IMR-90 (cell line): ENCODE results near the gene CYP2D6. TPM values are rescaled to one million over a fixed set of nuclear protein-coding genes. Genes with fewer than 3 reads are reported as not detected.

Experiments
- ATAC-seq: fragments of 200-7000 bp; cut with Tn5 transposase; 2 replicates; pipeline ENCODE4 v1.9.1; 2020; ENCODE audit warnings: low read depth, mild to moderate bottlenecking, moderate library complexity
- BruUV-seq: library from RNA; stranded (reverse); fragments of 400-500 nt; replicated peaks from 2 replicates; lab custom pipeline; 2021; lab: Mats Ljungman, UMichigan
- CTCF ChIA-PET: fragments of 300-600 bp; formaldehyde crosslinking; extraction: SDS; loops from one replicate; lab custom pipeline; 2021; ENCODE audit warnings: antibody characterized with exemption; lab: Yijun Ruan, JAX
- POLR2A ChIA-PET: fragments of 300-600 bp; sonication (Branson Sonifier 250); formaldehyde crosslinking; loops from one replicate; lab custom pipeline; 2022; ENCODE audit warnings: antibody characterized with exemption; ENCODE audit not compliant: unreplicated experiment; lab: Charles Lee
- DNase-seq: peaks from one replicate; pipeline ENCODE4 v3.0.0; 2013
- H2AFZ ChIP-seq: replicated peaks from 2 replicates; pipeline ENCODE3; 2013; ENCODE audit warnings: low read length, mild to moderate bottlenecking; ENCODE audit not compliant: poor library complexity
- H2AK5ac ChIP-seq: 2 replicates; pipeline ENCODE4 v1.6.1; 2013; ENCODE audit warnings: low read depth, low read length, inconsistent platforms
- H2AK9ac ChIP-seq: replicated peaks from 2 replicates; pipeline ENCODE3; 2013; ENCODE audit warnings: mild to moderate bottlenecking, low read depth, low read length, moderate library complexity; ENCODE audit not compliant: poor library complexity
- H2BK120ac ChIP-seq: 2 replicates; pipeline ENCODE4 v1.6.1; 2013; ENCODE audit warnings: low read depth, low read length, inconsistent platforms
- H2BK15ac ChIP-seq: 3 replicates; pipeline ENCODE4 v1.6.1; 2013; ENCODE audit warnings: low read depth, low read length, inconsistent platforms
- H2BK20ac ChIP-seq: 2 replicates; pipeline ENCODE4 v1.6.1; 2013; ENCODE audit warnings: low read depth, mild to moderate bottlenecking, inconsistent platforms, low read length, moderate library complexity
- H2BK5ac ChIP-seq: 2 replicates; pipeline ENCODE4 v1.6.1; 2013; ENCODE audit warnings: mild to moderate bottlenecking, low read depth, low read length, inconsistent platforms; ENCODE audit not compliant: poor library complexity, severe bottlenecking
- H3K14ac ChIP-seq: replicated peaks from 2 replicates; pipeline ENCODE4 v1.6.1; 2013; ENCODE audit warnings: low read depth, low read length, inconsistent platforms
- H3K18ac ChIP-seq: 2 replicates; pipeline ENCODE4 v1.6.1; 2013; ENCODE audit warnings: low read depth, low read length, control low read depth
- H3K23ac ChIP-seq: 2 replicates; pipeline ENCODE4 v1.6.1; 2013; ENCODE audit warnings: low read depth, low read length, inconsistent platforms
- H3K27ac ChIP-seq: 2 replicates; pipeline ENCODE4 v1.5.1; 2013; ENCODE audit warnings: mild to moderate bottlenecking, control low read depth, low read length; ENCODE audit not compliant: insufficient read depth
- H3K27me3 ChIP-seq: 2 replicates; pipeline ENCODE4 v1.6.1; 2013; ENCODE audit warnings: low read length; ENCODE audit not compliant: control insufficient read depth, insufficient read depth
- H3K36me3 ChIP-seq: 2 replicates; pipeline ENCODE4 v1.6.1; 2013; ENCODE audit warnings: low read length, mixed read lengths; ENCODE audit not compliant: control insufficient read depth, insufficient read depth
- H3K4ac ChIP-seq: 2 replicates; pipeline ENCODE4 v1.6.1; 2013; ENCODE audit warnings: low read depth, low read length, inconsistent platforms
- H3K4me1 ChIP-seq: 2 replicates; pipeline ENCODE4 v1.6.1; 2013; ENCODE audit warnings: low read length, mixed read lengths; ENCODE audit not compliant: control insufficient read depth, insufficient read depth
- H3K4me2 ChIP-seq: 2 replicates; pipeline ENCODE4 v1.6.1; 2013; ENCODE audit warnings: low read depth, mild to moderate bottlenecking, control low read depth, low read length, moderate library complexity
- H3K4me3 ChIP-seq: 2 replicates; pipeline ENCODE4 v1.5.1; 2013; ENCODE audit warnings: low read depth, mild to moderate bottlenecking, control low read depth, low read length, moderate library complexity; ENCODE audit not compliant: insufficient read depth
- H3K56ac ChIP-seq: 2 replicates; pipeline ENCODE4 v1.6.1; 2013; ENCODE audit warnings: low read length, inconsistent platforms; ENCODE audit not compliant: insufficient read depth; ENCODE audit errors: extremely low read depth
- H3K79me1 ChIP-seq, 2 experiments: 2 replicates each; pipeline ENCODE4 v1.6.1; 2013; ENCODE audit warnings: low read length in 2 of 2, inconsistent platforms in 1 of 2, low read depth in 1 of 2
- H3K9ac ChIP-seq: 2 replicates; pipeline ENCODE4 v1.6.1; 2013; ENCODE audit warnings: low read depth, low read length, control low read depth
- H3K9me1 ChIP-seq: 2 replicates; pipeline ENCODE4 v1.6.1; 2013; ENCODE audit warnings: low read length, inconsistent platforms; ENCODE audit not compliant: insufficient read depth
- H3K9me3 ChIP-seq: 2 replicates; pipeline ENCODE4 v1.6.1; 2013; ENCODE audit warnings: low read length; ENCODE audit not compliant: control insufficient read depth, insufficient read depth
- H4K20me1 ChIP-seq: 2 replicates; pipeline ENCODE4 v1.6.1; 2013; ENCODE audit warnings: low read length, inconsistent platforms; ENCODE audit not compliant: insufficient read depth
- H4K5ac ChIP-seq: 2 replicates; pipeline ENCODE4 v1.6.1; 2013; ENCODE audit warnings: mild to moderate bottlenecking, low read depth, low read length, control low read depth
- H4K8ac ChIP-seq, 2 experiments: 2 replicates each; pipeline ENCODE4 v1.6.1; 2013; ENCODE audit warnings: low read depth in 2 of 2, low read length in 2 of 2, control low read depth in 1 of 2, inconsistent platforms in 1 of 2
- H4K91ac ChIP-seq: 2 replicates; pipeline ENCODE4 v1.6.1; 2013; ENCODE audit warnings: low read depth, low read length, inconsistent platforms; ENCODE audit not compliant: insufficient read depth
- CEBPB ChIP-seq: IDR thresholded peaks from 2 replicates; pipeline ENCODE4 v1.6.1; 2012; ENCODE audit warnings: low read depth, low read length, improper control_type of control experiment
- CHD1 ChIP-seq: IDR thresholded peaks from 2 replicates; pipeline ENCODE4 v1.6.1; 2012; ENCODE audit warnings: low read depth, low read length, improper control_type of control experiment
- ELK1 ChIP-seq: fragments of 150-350 bp; IDR thresholded peaks from 2 replicates; pipeline ENCODE4 v1.6.1; 2016; ENCODE audit warnings: low read depth, mild to moderate bottlenecking, low read length, moderate library complexity, borderline replicate concordance
- FOS ChIP-seq: fragments of 150-350 bp; IDR thresholded peaks from 2 replicates; pipeline ENCODE4 v1.6.1; 2016; ENCODE audit warnings: low read depth, low read length
- MAZ ChIP-seq: IDR thresholded peaks from 2 replicates; pipeline ENCODE4 v1.6.1; 2012; ENCODE audit warnings: low read depth, mild to moderate bottlenecking, low read length, improper control_type of control experiment, moderate library complexity, borderline replicate concordance
- MXI1 ChIP-seq: IDR thresholded peaks from 2 replicates; pipeline ENCODE4 v1.6.1; 2012; ENCODE audit warnings: low read depth, mild to moderate bottlenecking, low read length, moderate library complexity, borderline replicate concordance
- NFE2L2 ChIP-seq: fragments of 150-350 bp; IDR thresholded peaks from 2 replicates; pipeline ENCODE4 v1.6.1; 2016; ENCODE audit warnings: low read depth, mild to moderate bottlenecking, low read length
- POLR2A ChIP-seq: IDR thresholded peaks from 2 replicates; pipeline ENCODE4 v1.6.1; 2012; ENCODE audit warnings: mild to moderate bottlenecking, low read depth, low read length
- RAD21 ChIP-seq: IDR thresholded peaks from 2 replicates; pipeline ENCODE4 v1.6.1; 2012; ENCODE audit warnings: low read length, improper control_type of control experiment
- RCOR1 ChIP-seq: IDR thresholded peaks from 2 replicates; pipeline ENCODE4 v1.6.1; 2012; ENCODE audit warnings: mild to moderate bottlenecking, low read length, improper control_type of control experiment; ENCODE audit not compliant: insufficient replicate concordance
- RFX5 ChIP-seq: IDR thresholded peaks from 2 replicates; pipeline ENCODE4 v1.8.0; 2012; ENCODE audit warnings: low read depth, mild to moderate bottlenecking, low read length, moderate library complexity
- SMC3 ChIP-seq: fragments of 150-350 bp; IDR thresholded peaks from 2 replicates; pipeline ENCODE4 v1.6.1; 2016; ENCODE audit warnings: low read depth, mild to moderate bottlenecking, antibody characterized with exemption, low read length, moderate library complexity
- WGBS, 2 experiments: methylation state at CpG; one replicate each; pipeline versions ENCODE4 v1.1.5 to v1.1.7; 2013; ENCODE audit warnings: missing lambda C conversion rate in 2 of 2; ENCODE audit not compliant: insufficient read length in 1 of 2; ENCODE audit errors: extremely low coverage in 2 of 2; 5-methylcytosine and 5-hydroxymethylcytosine counted together
- dilution Hi-C: fragments of 300-500 bp; cut with HindIII; formaldehyde crosslinking; loops from one replicate; pipeline ENCODE4 v1.14.3; 2018; ENCODE audit warnings: low sequenced_read_pairs; ENCODE audit not compliant: unreplicated experiment
- in situ Hi-C: fragments of 300-500 bp; cut with MboI; formaldehyde crosslinking; loops from 3 replicates; pipeline ENCODE4 v1.14.3; 2019; ENCODE audit warnings: low sequenced_read_pairs, inconsistent platforms, mixed read lengths
- intact Hi-C: fragments of 100-400 bp; cut with micrococcal nuclease; formaldehyde crosslinking; loops from 2 replicates; pipeline ENCODE4 v1.10.0; 2022
- polyA plus RNA-seq, 3 experiments: library from polyadenylated mRNA; depleted of rRNA; stranded (reverse); fragments of >200 nt; gene quantifications; 2 replicates each; pipeline ENCODE4 v1.2.3, GENCODE V29; 2012; ENCODE audit warnings: low replicate concordance in 1 of 3
- total RNA-seq: library from RNA; depleted of rRNA; stranded (reverse); fragments of >200 nt; gene quantifications from 2 replicates; pipeline ENCODE4 v1.2.3, GENCODE V29; 2012
- TF ChIP-seq, protein P1 (sequence below): fragments of 150-350 bp; IDR thresholded peaks from 2 replicates; pipeline ENCODE4 v1.6.1; 2017; ENCODE audit warnings: mild to moderate bottlenecking, antibody characterized with exemption, low read length, low read depth

The CYP2D6 gene
- total and polyA plus RNA-seq, 2 of the 4 experiments (the other 2 are of a cell fraction), result under 0.01 to 0.24 TPM

DNA sequence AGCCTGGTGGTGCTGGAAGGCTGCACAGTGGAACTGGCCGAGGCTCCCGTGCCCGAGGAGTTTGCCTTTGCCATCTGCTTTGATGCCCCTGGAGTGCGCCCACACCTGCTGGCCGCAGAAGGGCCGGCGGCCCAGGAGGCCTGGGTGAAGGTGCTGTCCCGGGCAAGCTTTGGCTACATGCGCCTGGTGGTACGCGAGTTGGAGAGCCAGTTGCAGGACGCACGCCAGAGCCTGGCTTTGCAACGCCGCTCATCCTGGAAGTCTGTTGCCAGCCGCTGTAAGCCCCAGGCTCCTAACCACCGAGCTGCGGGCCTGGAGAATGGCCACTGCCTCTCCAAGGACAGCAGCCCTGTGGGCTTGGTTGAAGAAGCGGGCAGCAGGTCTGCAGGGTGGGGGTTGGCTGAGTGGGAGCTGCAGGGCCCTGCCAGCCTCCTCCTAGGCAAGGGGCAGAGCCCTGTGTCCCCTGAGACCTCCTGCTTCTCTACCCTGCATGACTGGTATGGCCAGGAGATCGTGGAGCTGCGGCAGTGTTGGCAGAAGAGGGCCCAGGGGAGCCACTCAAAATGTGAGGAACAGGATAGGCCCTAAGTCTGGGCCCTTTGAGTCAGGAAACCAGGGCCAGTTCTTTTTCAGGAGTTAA, 53.0 kb downstream of the CYP2D6 start:
- no peak overlapping the region for H3K23ac ChIP-seq
- H4K20me1 ChIP-seq, result no peaks in the 10 kb centered on the region
- no peak overlapping the region for H3K56ac ChIP-seq
- intact Hi-C loops (loop anchor here (2.0 kb wide), 1 partner anchor 111 kb away; no protein-coding TSS in a partner anchor), dilution Hi-C loops (no loop called here), in situ Hi-C loops (no loop called here)
- H3K27me3 ChIP-seq, result no peaks in the 10 kb centered on the region
- no peak overlapping the region for H3K9ac ChIP-seq
- peaks cover 11% of the 10 kb centered on the region for H3K36me3 ChIP-seq
- POLR2A ChIA-PET, result interaction anchor here (0.6 kb wide), 1 partner anchor 480 kb away, joined by 3 read pairs; no protein-coding TSS in a partner anchor
- no peak for ATAC-seq
- peaks cover 29 to 53% of the 10 kb centered on the region in 2 experiments for H3K79me1 ChIP-seq
- CTCF ChIA-PET, result no interaction called here
- no peak overlapping the region for H3K27ac ChIP-seq
- H2BK15ac ChIP-seq, result no peak overlapping the region
- no peak overlapping the region for H3K4ac ChIP-seq
- no peak overlapping the region for H3K4me2 ChIP-seq
- no peak for DNase-seq
- H2BK120ac ChIP-seq, result no peak overlapping the region
- peaks cover 15% of the 10 kb centered on the region for H3K4me1 ChIP-seq
- H2AK5ac ChIP-seq, result no peak overlapping the region
- no peak overlapping the region for H2BK5ac ChIP-seq
- no peak overlapping the region for H2BK20ac ChIP-seq
- H4K91ac ChIP-seq, result no peak overlapping the region
- WGBS, 2 experiments, result 97% methylated on average over 12 of the region's 21 CpGs; no CpG with 5 or more reads in 1 of the 2 experiments
- H3K9me3 ChIP-seq, result no peaks in the 10 kb centered on the region
- H2AK9ac ChIP-seq, result peak overlapping the region; percentile 60
- H3K4me3 ChIP-seq, result no peak overlapping the region
- TF ChIP-seq, protein P1, sequence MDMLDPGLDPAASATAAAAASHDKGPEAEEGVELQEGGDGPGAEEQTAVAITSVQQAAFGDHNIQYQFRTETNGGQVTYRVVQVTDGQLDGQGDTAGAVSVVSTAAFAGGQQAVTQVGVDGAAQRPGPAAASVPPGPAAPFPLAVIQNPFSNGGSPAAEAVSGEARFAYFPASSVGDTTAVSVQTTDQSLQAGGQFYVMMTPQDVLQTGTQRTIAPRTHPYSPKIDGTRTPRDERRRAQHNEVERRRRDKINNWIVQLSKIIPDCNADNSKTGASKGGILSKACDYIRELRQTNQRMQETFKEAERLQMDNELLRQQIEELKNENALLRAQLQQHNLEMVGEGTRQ, result no peak
- TF ChIP-seq NFE2L2 (no peak), RFX5 (no peak), CHD1 (no peak), SMC3 (no peak), POLR2A (no peak), RAD21 (no peak), ELK1 (no peak), RCOR1 (no peak), FOS (no peak), MAZ (no peak), MXI1 (no peak), CEBPB (no peak)
- no peak overlapping the region for H2AFZ ChIP-seq
- no peak overlapping the region for H3K18ac ChIP-seq
- BruUV-seq, result no TSS peak
- peaks cover 22% of the 10 kb centered on the region; the same call in 1 of the 2 replicates for H3K9me1 ChIP-seq
- no peak overlapping the region for H4K5ac ChIP-seq
- no peak overlapping the region for H4K8ac ChIP-seq
- no peak overlapping the region for H3K14ac ChIP-seq
